WTC11 (cell line): Measurements from ENCODE around the gene MINDY1. TPM values are rescaled to one million over a fixed set of nuclear protein-coding genes. Genes with fewer than 3 reads are reported as not detected.

Experiments
- ATAC-seq: fragments of 200-7000 bp; cut with Tn5 transposase; 2 replicates; pipeline ENCODE4 v1.10.0; 2021; ENCODE audit warnings: mild to moderate bottlenecking, moderate library complexity
- CTCF ChIA-PET: fragments of 300-600 bp; sonication (Branson Sonifier 250); formaldehyde crosslinking; loops from one replicate; lab custom pipeline; 2021; ENCODE audit warnings: antibody characterized with exemption; lab: Charles Lee
- POLR2A ChIA-PET: fragments of 350-600 bp; sonication (Branson Sonifier 250); formaldehyde crosslinking; loops from one replicate; lab custom pipeline; 2021; ENCODE audit warnings: antibody characterized with exemption; lab: Charles Lee
- DNase-seq: peaks from one replicate; pipeline ENCODE4 v3.0.0; 2021; ENCODE audit warnings: low spot score
- H3K27ac Mint-ChIP-seq: 2 replicates; pipeline ENCODE4 v1.8.0; 2021; ENCODE audit warnings: mixed read lengths
- H3K27me3 Mint-ChIP-seq: 2 replicates; pipeline ENCODE4 v1.8.0; 2021; ENCODE audit warnings: low read depth, mild to moderate bottlenecking, moderate library complexity, mixed read lengths
- H3K36me3 Mint-ChIP-seq: 2 replicates; pipeline ENCODE4 v1.8.0; 2021; ENCODE audit warnings: mixed read lengths
- H3K4me1 Mint-ChIP-seq: 2 replicates; pipeline ENCODE4 v1.8.0; 2022; ENCODE audit warnings: mixed read lengths
- H3K4me3 Mint-ChIP-seq: 2 replicates; pipeline ENCODE4 v1.8.0; 2021; ENCODE audit warnings: mild to moderate bottlenecking, moderate library complexity, mixed read lengths
- H3K9me3 Mint-ChIP-seq: 2 replicates; pipeline ENCODE4 v1.8.0; 2021; ENCODE audit warnings: mixed read lengths
- FOXK1 ChIP-seq: sonication (generic); formaldehyde crosslinking; IDR thresholded peaks from 2 replicates; pipeline ENCODE4 v1.8.0; 2022; ENCODE audit warnings: mild to moderate bottlenecking, moderate library complexity, missing genetic modification reagents
- PRRX2 ChIP-seq: fragments of 250-450 bp; sonication (Bioruptor Pico); IDR thresholded peaks from 2 replicates; pipeline ENCODE4 v1.8.0; 2021; ENCODE audit warnings: mild to moderate bottlenecking
- RELA ChIP-seq: sonication (generic); formaldehyde crosslinking; IDR thresholded peaks from 2 replicates; pipeline ENCODE4 v1.8.1; 2022; ENCODE audit warnings: missing genetic modification reagents, mild to moderate bottlenecking, borderline replicate concordance
- SP1 ChIP-seq: sonication (generic); formaldehyde crosslinking; conservative IDR thresholded peaks from 2 replicates; pipeline ENCODE4 v1.8.1; 2022; ENCODE audit warnings: missing genetic modification reagents
- ZNF121 ChIP-seq: sonication (generic); formaldehyde crosslinking; IDR thresholded peaks from 2 replicates; pipeline ENCODE4 v1.8.0; 2023; ENCODE audit warnings: missing genetic modification reagents
- ZNF396 ChIP-seq: fragments of 250-450 bp; sonication (Bioruptor Pico); IDR thresholded peaks from 2 replicates; pipeline ENCODE4 v1.8.0; 2021; ENCODE audit warnings: mild to moderate bottlenecking, moderate library complexity, borderline replicate concordance
- ZNF671 ChIP-seq: fragments of 250-450 bp; sonication (Bioruptor Pico); IDR thresholded peaks from 2 replicates; pipeline ENCODE4 v1.8.0; 2021; ENCODE audit warnings: mild to moderate bottlenecking
- total RNA-seq: library from RNA; stranded (reverse); gene quantifications from 3 replicates; pipeline ENCODE4 v1.2.3, GENCODE V29; 2021
- TF ChIP-seq, protein P1 (sequence below): fragments of 250-450 bp; sonication (Bioruptor Pico); IDR thresholded peaks from 2 replicates; pipeline ENCODE4 v1.8.0; 2021; ENCODE audit warnings: mild to moderate bottlenecking
- TF ChIP-seq, protein P2 (sequence below): sonication (generic); formaldehyde crosslinking; IDR thresholded peaks from 2 replicates; pipeline ENCODE4 v1.8.0; 2023; ENCODE audit warnings: missing genetic modification reagents
- TF ChIP-seq, protein P3 (sequence below): sonication (generic); formaldehyde crosslinking; IDR thresholded peaks from 2 replicates; pipeline ENCODE4 v1.8.1; 2023; ENCODE audit warnings: mild to moderate bottlenecking, missing genetic modification reagents, moderate library complexity
- TF ChIP-seq, protein P4 (sequence below): sonication (generic); formaldehyde crosslinking; IDR thresholded peaks from 2 replicates; pipeline ENCODE4 v1.8.0; 2022; ENCODE audit warnings: mild to moderate bottlenecking, missing genetic modification reagents
- TF ChIP-seq, protein P5 (sequence below): sonication (generic); formaldehyde crosslinking; IDR thresholded peaks from 2 replicates; pipeline ENCODE4 v1.8.0; 2022; ENCODE audit warnings: missing genetic modification reagents
- TF ChIP-seq, protein P6 (sequence below): sonication (generic); formaldehyde crosslinking; IDR thresholded peaks from 2 replicates; pipeline ENCODE4 v1.8.0; 2022; ENCODE audit warnings: mild to moderate bottlenecking, missing genetic modification reagents
- TF ChIP-seq, protein P7 (sequence below): sonication (generic); formaldehyde crosslinking; IDR thresholded peaks from 2 replicates; pipeline ENCODE4 v1.8.1; 2022; ENCODE audit warnings: low read depth, missing genetic modification reagents, borderline replicate concordance
- TF ChIP-seq, protein P8 (sequence below): fragments of 250-450 bp; sonication (Bioruptor Pico); IDR thresholded peaks from 2 replicates; pipeline ENCODE4 v2.1.2; 2022; ENCODE audit warnings: mild to moderate bottlenecking, moderate library complexity
- TF ChIP-seq, protein P9 (sequence below): sonication (generic); formaldehyde crosslinking; IDR thresholded peaks from 2 replicates; pipeline ENCODE4 v1.8.1; 2022; ENCODE audit warnings: mild to moderate bottlenecking, moderate library complexity, missing genetic modification reagents
- TF ChIP-seq, protein P10 (sequence below): sonication (generic); formaldehyde crosslinking; IDR thresholded peaks from 2 replicates; pipeline ENCODE4 v1.8.1; 2022; ENCODE audit warnings: mild to moderate bottlenecking, missing genetic modification reagents, moderate library complexity, borderline replicate concordance
- TF ChIP-seq, protein P11 (sequence below): fragments of 250-450 bp; sonication (Bioruptor Pico); conservative IDR thresholded peaks from 2 replicates; pipeline ENCODE4 v1.9.0; 2021; ENCODE audit warnings: mild to moderate bottlenecking

The MINDY1 gene
- total RNA-seq, 1 experiment from 2014 or later = 10.1 TPM

DNA sequence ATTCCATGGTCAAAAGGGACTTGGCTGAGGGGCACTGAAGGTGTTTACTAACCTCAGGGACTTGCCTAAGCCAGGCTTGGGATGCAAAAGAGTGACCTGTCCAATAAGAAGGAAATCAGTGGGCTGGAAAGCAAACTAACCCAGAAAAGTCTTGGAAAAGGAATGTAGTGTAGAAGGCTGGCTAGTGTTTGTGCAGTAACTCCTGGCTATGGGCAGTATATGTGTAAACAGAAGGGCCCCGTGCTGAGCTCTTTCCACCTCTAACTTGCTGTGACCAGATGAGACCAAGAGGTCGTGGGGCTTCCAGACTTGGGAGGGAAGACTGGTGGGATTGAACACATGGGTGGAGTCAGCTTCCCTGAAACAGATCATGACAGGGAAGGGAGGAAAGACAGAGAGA, 4.1 kb downstream of the MINDY1 start:
- H3K36me3 Mint-ChIP-seq = no peaks in the 10 kb centered on the region
- ATAC-seq = no peak
- TF ChIP-seq, protein P1, sequence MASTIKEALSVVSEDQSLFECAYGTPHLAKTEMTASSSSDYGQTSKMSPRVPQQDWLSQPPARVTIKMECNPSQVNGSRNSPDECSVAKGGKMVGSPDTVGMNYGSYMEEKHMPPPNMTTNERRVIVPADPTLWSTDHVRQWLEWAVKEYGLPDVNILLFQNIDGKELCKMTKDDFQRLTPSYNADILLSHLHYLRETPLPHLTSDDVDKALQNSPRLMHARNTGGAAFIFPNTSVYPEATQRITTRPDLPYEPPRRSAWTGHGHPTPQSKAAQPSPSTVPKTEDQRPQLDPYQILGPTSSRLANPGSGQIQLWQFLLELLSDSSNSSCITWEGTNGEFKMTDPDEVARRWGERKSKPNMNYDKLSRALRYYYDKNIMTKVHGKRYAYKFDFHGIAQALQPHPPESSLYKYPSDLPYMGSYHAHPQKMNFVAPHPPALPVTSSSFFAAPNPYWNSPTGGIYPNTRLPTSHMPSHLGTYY (CRISPR knock-in tag) = no peak
- TF ChIP-seq FOXK1 (CRISPR knock-in tag) (no peak), RELA (no peak), SP1 (CRISPR knock-in tag) (no peak), ZNF396 (CRISPR knock-in tag) (no peak), ZNF671 (CRISPR knock-in tag) (no peak), ZNF121 (CRISPR knock-in tag) (no peak)
- TF ChIP-seq, protein P2, sequence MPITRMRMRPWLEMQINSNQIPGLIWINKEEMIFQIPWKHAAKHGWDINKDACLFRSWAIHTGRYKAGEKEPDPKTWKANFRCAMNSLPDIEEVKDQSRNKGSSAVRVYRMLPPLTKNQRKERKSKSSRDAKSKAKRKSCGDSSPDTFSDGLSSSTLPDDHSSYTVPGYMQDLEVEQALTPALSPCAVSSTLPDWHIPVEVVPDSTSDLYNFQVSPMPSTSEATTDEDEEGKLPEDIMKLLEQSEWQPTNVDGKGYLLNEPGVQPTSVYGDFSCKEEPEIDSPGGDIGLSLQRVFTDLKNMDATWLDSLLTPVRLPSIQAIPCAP (CRISPR knock-in tag) = no peak
- TF ChIP-seq, protein P3, sequence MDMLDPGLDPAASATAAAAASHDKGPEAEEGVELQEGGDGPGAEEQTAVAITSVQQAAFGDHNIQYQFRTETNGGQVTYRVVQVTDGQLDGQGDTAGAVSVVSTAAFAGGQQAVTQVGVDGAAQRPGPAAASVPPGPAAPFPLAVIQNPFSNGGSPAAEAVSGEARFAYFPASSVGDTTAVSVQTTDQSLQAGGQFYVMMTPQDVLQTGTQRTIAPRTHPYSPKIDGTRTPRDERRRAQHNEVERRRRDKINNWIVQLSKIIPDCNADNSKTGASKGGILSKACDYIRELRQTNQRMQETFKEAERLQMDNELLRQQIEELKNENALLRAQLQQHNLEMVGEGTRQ (CRISPR knock-in tag) = no peak
- TF ChIP-seq, protein P4, sequence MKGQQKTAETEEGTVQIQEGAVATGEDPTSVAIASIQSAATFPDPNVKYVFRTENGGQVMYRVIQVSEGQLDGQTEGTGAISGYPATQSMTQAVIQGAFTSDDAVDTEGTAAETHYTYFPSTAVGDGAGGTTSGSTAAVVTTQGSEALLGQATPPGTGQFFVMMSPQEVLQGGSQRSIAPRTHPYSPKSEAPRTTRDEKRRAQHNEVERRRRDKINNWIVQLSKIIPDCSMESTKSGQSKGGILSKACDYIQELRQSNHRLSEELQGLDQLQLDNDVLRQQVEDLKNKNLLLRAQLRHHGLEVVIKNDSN = no peak
- TF ChIP-seq, protein P5, sequence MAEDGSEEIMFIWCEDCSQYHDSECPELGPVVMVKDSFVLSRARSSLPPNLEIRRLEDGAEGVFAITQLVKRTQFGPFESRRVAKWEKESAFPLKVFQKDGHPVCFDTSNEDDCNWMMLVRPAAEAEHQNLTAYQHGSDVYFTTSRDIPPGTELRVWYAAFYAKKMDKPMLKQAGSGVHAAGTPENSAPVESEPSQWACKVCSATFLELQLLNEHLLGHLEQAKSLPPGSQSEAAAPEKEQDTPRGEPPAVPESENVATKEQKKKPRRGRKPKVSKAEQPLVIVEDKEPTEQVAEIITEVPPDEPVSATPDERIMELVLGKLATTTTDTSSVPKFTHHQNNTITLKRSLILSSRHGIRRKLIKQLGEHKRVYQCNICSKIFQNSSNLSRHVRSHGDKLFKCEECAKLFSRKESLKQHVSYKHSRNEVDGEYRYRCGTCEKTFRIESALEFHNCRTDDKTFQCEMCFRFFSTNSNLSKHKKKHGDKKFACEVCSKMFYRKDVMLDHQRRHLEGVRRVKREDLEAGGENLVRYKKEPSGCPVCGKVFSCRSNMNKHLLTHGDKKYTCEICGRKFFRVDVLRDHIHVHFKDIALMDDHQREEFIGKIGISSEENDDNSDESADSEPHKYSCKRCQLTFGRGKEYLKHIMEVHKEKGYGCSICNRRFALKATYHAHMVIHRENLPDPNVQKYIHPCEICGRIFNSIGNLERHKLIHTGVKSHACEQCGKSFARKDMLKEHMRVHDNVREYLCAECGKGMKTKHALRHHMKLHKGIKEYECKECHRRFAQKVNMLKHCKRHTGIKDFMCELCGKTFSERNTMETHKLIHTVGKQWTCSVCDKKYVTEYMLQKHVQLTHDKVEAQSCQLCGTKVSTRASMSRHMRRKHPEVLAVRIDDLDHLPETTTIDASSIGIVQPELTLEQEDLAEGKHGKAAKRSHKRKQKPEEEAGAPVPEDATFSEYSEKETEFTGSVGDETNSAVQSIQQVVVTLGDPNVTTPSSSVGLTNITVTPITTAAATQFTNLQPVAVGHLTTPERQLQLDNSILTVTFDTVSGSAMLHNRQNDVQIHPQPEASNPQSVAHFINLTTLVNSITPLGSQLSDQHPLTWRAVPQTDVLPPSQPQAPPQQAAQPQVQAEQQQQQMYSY (CRISPR knock-in tag) = no peak
- ChIA-PET POLR2A (no interaction called here), CTCF (no interaction called here)
- no peak overlapping the region for H3K4me3 Mint-ChIP-seq
- no peak overlapping the region for H3K27ac Mint-ChIP-seq
- H3K27me3 Mint-ChIP-seq = no peaks in the 10 kb centered on the region
- DNase-seq = no peak
- H3K4me1 Mint-ChIP-seq = peaks cover 26% of the 10 kb centered on the region
- no peaks in the 10 kb centered on the region for H3K9me3 Mint-ChIP-seq

DNA sequence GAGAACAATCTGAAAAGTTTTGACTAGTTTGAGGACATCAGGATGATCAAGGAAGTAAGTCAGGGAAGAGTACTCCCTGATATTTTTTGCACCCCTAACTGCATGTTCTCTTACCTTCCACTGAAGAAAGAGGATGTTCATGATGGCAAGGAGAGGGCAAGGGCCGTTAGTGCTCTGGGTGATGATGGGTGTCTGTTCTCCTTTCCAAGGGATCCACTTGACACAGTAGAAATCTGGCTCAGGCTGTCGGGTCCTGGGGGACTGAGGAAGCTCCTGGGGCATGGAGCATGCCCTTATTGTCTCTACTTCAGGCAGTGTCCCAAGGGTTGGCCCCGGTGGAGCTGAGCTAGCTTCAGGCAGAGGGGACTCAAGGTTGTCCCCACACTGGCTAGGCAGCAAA, 4.7 kb downstream of the MINDY1 start:
- Mint-ChIP-seq H3K4me1 (peaks cover 21% of the 10 kb centered on the region), H3K27ac (no peak overlapping the region), H3K9me3 (no peaks in the 10 kb centered on the region), H3K36me3 (no peaks in the 10 kb centered on the region), H3K4me3 (no peak overlapping the region), H3K27me3 (no peaks in the 10 kb centered on the region)
- DNase-seq (no peak), ATAC-seq (no peak)
- CTCF ChIA-PET = interaction anchor here (0.6 to 3.3 kb wide), 7 partner anchors 21 to 442 kb away, joined by 3 to 21 read pairs (median 3); partner anchors contain the start of gene ANXA9
- POLR2A ChIA-PET = no interaction called here
- TF ChIP-seq, protein P6, sequence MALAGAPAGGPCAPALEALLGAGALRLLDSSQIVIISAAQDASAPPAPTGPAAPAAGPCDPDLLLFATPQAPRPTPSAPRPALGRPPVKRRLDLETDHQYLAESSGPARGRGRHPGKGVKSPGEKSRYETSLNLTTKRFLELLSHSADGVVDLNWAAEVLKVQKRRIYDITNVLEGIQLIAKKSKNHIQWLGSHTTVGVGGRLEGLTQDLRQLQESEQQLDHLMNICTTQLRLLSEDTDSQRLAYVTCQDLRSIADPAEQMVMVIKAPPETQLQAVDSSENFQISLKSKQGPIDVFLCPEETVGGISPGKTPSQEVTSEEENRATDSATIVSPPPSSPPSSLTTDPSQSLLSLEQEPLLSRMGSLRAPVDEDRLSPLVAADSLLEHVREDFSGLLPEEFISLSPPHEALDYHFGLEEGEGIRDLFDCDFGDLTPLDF = no peak
- TF ChIP-seq, protein P7, sequence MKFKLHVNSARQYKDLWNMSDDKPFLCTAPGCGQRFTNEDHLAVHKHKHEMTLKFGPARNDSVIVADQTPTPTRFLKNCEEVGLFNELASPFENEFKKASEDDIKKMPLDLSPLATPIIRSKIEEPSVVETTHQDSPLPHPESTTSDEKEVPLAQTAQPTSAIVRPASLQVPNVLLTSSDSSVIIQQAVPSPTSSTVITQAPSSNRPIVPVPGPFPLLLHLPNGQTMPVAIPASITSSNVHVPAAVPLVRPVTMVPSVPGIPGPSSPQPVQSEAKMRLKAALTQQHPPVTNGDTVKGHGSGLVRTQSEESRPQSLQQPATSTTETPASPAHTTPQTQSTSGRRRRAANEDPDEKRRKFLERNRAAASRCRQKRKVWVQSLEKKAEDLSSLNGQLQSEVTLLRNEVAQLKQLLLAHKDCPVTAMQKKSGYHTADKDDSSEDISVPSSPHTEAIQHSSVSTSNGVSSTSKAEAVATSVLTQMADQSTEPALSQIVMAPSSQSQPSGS (CRISPR knock-in tag) = no peak
- TF ChIP-seq, protein P8, sequence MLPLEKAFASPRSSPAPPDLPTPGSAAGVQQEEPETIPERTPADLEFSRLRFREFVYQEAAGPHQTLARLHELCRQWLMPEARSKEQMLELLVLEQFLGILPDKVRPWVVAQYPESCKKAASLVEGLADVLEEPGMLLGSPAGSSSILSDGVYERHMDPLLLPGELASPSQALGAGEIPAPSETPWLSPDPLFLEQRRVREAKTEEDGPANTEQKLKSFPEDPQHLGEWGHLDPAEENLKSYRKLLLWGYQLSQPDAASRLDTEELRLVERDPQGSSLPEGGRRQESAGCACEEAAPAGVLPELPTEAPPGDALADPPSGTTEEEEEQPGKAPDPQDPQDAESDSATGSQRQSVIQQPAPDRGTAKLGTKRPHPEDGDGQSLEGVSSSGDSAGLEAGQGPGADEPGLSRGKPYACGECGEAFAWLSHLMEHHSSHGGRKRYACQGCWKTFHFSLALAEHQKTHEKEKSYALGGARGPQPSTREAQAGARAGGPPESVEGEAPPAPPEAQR (CRISPR knock-in tag) = no peak
- no peak for TF ChIP-seq ZNF121 (CRISPR knock-in tag)
- TF ChIP-seq, protein P9, sequence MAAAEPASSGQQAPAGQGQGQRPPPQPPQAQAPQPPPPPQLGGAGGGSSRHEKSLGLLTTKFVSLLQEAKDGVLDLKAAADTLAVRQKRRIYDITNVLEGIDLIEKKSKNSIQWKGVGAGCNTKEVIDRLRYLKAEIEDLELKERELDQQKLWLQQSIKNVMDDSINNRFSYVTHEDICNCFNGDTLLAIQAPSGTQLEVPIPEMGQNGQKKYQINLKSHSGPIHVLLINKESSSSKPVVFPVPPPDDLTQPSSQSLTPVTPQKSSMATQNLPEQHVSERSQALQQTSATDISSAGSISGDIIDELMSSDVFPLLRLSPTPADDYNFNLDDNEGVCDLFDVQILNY = no peak
- TF ChIP-seq, protein P10, sequence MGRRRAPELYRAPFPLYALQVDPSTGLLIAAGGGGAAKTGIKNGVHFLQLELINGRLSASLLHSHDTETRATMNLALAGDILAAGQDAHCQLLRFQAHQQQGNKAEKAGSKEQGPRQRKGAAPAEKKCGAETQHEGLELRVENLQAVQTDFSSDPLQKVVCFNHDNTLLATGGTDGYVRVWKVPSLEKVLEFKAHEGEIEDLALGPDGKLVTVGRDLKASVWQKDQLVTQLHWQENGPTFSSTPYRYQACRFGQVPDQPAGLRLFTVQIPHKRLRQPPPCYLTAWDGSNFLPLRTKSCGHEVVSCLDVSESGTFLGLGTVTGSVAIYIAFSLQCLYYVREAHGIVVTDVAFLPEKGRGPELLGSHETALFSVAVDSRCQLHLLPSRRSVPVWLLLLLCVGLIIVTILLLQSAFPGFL (CRISPR knock-in tag) = no peak
- no peak for TF ChIP-seq PRRX2 (CRISPR knock-in tag)
- TF ChIP-seq, protein P11, sequence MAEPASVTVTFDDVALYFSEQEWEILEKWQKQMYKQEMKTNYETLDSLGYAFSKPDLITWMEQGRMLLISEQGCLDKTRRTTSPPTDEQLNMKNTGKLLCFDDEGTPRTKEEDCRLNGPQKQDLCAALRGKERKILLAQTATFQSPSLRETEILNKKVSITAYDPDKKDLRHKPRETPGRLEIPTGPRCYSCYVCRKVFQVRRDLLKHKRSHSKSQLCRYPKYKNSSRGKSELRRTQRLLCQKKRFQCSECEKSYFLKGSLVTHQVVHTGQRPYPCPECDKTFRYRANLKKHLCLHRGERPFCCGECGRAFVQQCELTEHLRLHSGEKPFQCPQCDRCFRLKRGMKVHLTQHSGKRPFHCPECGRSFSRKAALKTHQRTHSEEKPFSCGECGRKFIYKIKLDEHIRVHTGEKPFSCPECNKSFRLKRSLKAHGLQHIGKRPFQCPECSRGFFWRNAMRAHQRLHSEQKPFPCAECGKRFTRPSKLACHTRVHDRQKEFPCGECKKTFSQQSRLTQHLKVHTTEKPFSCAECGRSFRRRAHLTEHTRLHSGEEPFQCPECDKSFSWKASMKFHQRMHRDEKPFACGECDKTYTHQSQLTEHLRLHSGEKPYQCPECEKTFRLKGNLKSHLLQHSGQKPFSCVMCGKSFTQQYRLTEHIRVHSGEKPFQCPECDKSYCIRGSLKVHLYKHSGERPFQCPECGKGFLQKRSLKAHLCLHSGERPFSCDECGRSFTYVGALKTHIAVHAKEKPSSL (CRISPR knock-in tag) = no peak
